Neural cell (in vitro differentiated cells): ENCODE data around the gene KIF12.

Experiments used
- CTCF ChIP-seq: fragments of 450-650 bp; IDR thresholded peaks from 2 replicates; pipeline ENCODE4 v1.5.1; 2014; ENCODE audit warnings: antibody characterized with exemption, mild to moderate bottlenecking, moderate library complexity; ENCODE audit not compliant: poor library complexity, severe bottlenecking
- EP300 ChIP-seq: fragments of 450-650 bp; conservative IDR thresholded peaks from 2 replicates; pipeline ENCODE4 v1.6.1; 2014; ENCODE audit warnings: antibody characterized with exemption, mild to moderate bottlenecking, moderate library complexity; ENCODE audit not compliant: poor library complexity, severe bottlenecking
- EZH2 ChIP-seq: fragments of 200-600, 300-800 bp; shearing (Covaris generic), sonication (generic); IDR thresholded peaks from 2 replicates; pipeline ENCODE4 v1.6.1; 2014; ENCODE audit warnings: antibody characterized with exemption, low read length, borderline replicate concordance, mild to moderate bottlenecking; ENCODE audit not compliant: insufficient read depth, poor library complexity, severe bottlenecking
- POLR2AphosphoS5 ChIP-seq: IDR thresholded peaks from 2 replicates; pipeline ENCODE4 v1.6.1; 2012
- RAD21 ChIP-seq: fragments of 450-650 bp; conservative IDR thresholded peaks from 2 replicates; pipeline ENCODE4 v1.6.1; 2014; ENCODE audit warnings: antibody characterized with exemption, mild to moderate bottlenecking, moderate library complexity
- TAF1 ChIP-seq: IDR thresholded peaks from 2 replicates; pipeline ENCODE4 v1.6.1; 2012; ENCODE audit warnings: low read depth

DNA sequence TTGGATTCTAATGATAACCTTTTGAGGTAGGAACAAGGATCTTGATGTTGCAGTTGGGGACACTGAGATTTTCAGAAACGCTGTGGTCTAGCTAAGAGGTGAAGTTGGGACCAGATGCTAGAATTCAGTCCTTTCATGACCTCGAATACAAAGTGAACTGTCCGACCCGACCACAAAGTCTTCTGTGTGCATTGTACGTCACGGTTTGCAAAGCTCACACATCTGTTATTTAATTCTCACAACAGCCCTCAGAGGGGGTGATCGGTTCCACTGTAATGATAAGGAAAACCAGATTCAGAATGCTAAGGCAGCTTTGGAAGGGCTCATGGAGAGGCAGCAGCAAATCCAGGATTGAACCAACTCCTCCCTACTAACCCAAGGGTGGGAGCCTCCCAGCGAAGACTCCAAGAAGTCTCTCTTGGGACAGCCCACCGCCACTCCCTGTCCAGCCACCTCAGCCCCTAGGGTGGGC is 16.6 kb upstream of the KIF12 start:
- TF ChIP-seq CTCF = no peak
- no peak for TF ChIP-seq RAD21
- TF ChIP-seq EP300 = no peak
- no peak for TF ChIP-seq POLR2AphosphoS5
- no peak for TF ChIP-seq TAF1
- TF ChIP-seq EZH2 = no peak
